Body of pancreas (tissue), 4 donors: Measurements from ENCODE around the gene SLC46A1.

Source experiments
- CTCF ChIP-seq, 7 experiments: fragments of 450-650 bp in 4 of 7; fragments of 200-600 bp in 3 of 7; sonication (generic) in 3 of 7; IDR thresholded peaks; one replicate each; pipeline ENCODE4 v1.5.1; 2016 to 2019; ENCODE audit warnings: antibody characterized with exemption in 7 of 7
- POLR2A ChIP-seq, 3 donors: fragments of 450-650 bp; IDR thresholded peaks; one replicate each; pipeline ENCODE4 v1.6.1; 2016; ENCODE audit warnings: antibody characterized with exemption in 3 of 3, mild to moderate bottlenecking in 2 of 3

GRCh38 chr17:28390563-28390962, 15.4 kb downstream of the SLC46A1 start:
- TF ChIP-seq CTCF (IDR thresholded peaks at IDR 0.05): no peak
- no peak for TF ChIP-seq POLR2A (IDR thresholded peaks at IDR 0.05)
